OCI-LY3 (cell line): ENCODE data around the gene ARPC5.

Experiments
- CTCF ChIP-seq: fragments of 200-600, 300-600 bp; sonication (generic); IDR thresholded peaks from 2 replicates; pipeline ENCODE4 v1.5.1; 2014; ENCODE audit warnings: antibody characterized with exemption, low read length, low read depth
- EZH2phosphoT487 ChIP-seq: fragments of 200-600 bp; shearing (Covaris generic); IDR thresholded peaks from 2 replicates; pipeline ENCODE4 v1.6.1; 2018; ENCODE audit warnings: antibody characterized with exemption, mixed run types, low read depth

GRCh38 chr1:183675381-183675780 lies 39.8 kb upstream of the ARPC5 start:
- TF ChIP-seq CTCF (no peak), EZH2phosphoT487 (no peak)
